OCI-LY3 (cell line): ENCODE measurements around the gene KANSL1.

ENCODE experiments used
- EZH2phosphoT487 ChIP-seq: fragments of 200-600 bp; shearing (Covaris generic); IDR thresholded peaks from 2 replicates; pipeline ENCODE4 v1.6.1; 2018; ENCODE audit warnings: antibody characterized with exemption, mixed run types, low read depth
- TF ChIP-seq, protein P1 (sequence below): fragments of 200-600, 300-600 bp; sonication (generic); IDR thresholded peaks from 2 replicates; pipeline ENCODE4 v1.5.1; 2014; ENCODE audit warnings: antibody characterized with exemption, low read length, low read depth

GRCh38 chr17:46090871-46091270 lies 102.4 kb downstream of the KANSL1 start:
- TF ChIP-seq, protein P1, sequence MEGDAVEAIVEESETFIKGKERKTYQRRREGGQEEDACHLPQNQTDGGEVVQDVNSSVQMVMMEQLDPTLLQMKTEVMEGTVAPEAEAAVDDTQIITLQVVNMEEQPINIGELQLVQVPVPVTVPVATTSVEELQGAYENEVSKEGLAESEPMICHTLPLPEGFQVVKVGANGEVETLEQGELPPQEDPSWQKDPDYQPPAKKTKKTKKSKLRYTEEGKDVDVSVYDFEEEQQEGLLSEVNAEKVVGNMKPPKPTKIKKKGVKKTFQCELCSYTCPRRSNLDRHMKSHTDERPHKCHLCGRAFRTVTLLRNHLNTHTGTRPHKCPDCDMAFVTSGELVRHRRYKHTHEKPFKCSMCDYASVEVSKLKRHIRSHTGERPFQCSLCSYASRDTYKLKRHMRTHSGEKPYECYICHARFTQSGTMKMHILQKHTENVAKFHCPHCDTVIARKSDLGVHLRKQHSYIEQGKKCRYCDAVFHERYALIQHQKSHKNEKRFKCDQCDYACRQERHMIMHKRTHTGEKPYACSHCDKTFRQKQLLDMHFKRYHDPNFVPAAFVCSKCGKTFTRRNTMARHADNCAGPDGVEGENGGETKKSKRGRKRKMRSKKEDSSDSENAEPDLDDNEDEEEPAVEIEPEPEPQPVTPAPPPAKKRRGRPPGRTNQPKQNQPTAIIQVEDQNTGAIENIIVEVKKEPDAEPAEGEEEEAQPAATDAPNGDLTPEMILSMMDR, result no peak
- no peak for TF ChIP-seq EZH2phosphoT487
